NB4 (cell line): Measurements from ENCODE around the gene APOBEC3A.

ENCODE experiments used
- DNase-seq: peaks from one replicate; pipeline ENCODE4 v3.0.0; 2010; ENCODE audit warnings: low read depth
- H3K4me3 ChIP-seq: one replicate; pipeline ENCODE4 v1.5.1; 2011; ENCODE audit warnings: mild to moderate bottlenecking, low read depth, low read length, moderate library complexity
- MAX ChIP-seq: IDR thresholded peaks from 2 replicates; pipeline ENCODE4 v1.6.1; 2011; ENCODE audit warnings: low read depth, low read length
- MYC ChIP-seq: IDR thresholded peaks from 2 replicates; pipeline ENCODE4 v1.6.1; 2011; ENCODE audit warnings: low read depth, low read length
- POLR2A ChIP-seq: IDR thresholded peaks from 2 replicates; pipeline ENCODE4 v1.6.1; 2011; ENCODE audit warnings: mild to moderate bottlenecking; ENCODE audit not compliant: insufficient read length; ENCODE audit errors: extremely low read depth
- TF ChIP-seq, protein P1 (sequence below): IDR thresholded peaks from one replicate; pipeline ENCODE4 v1.5.1; 2012; ENCODE audit warnings: low read depth, low read length

The APOBEC3A gene

DNA sequence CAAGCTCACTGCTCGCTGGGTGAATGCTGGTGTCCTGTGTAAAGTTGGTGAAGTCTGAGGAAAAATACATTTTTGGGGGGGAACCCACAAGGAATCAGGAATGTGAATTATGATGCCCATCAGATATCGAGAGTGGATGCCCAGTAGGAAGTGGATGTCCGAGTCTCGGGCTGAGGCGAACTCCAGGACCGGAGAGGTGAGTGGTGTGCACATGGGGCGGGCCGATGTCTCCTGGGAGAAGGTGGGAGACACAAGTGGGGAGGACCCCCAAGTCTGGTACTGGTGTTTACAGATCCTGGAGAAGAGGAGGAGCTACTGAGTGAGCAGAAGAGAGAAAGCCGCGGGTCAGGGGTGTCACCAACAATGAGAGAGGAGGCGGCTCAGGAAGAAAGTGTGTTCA is 19.2 kb upstream of the APOBEC3A start:
- DNase-seq, result no peak
- TF ChIP-seq POLR2A, result no peak
- no peak overlapping the region for H3K4me3 ChIP-seq

DNA sequence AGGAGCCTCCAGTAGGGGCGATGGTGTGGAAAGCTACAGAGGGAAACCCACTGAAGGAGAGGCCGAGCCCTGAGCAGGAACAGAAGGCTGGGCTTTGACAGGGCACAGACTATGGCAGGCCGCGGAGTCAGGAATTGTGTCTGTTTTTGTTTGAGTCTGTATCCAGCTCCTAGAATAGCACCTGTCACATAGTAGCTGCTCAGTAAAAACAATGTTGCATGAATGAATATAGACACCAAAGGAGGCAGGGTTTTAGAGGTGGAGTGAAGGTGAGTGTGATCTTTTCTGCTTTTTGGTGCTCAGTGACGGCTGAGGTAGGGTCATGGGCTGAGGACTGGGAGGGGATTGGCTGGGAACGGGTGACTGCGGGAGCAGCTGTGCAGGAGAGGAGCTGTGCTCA is 18.5 kb upstream of the APOBEC3A start:
- TF ChIP-seq POLR2A (no peak), MYC (no peak), MAX (no peak)
- TF ChIP-seq, protein P1, sequence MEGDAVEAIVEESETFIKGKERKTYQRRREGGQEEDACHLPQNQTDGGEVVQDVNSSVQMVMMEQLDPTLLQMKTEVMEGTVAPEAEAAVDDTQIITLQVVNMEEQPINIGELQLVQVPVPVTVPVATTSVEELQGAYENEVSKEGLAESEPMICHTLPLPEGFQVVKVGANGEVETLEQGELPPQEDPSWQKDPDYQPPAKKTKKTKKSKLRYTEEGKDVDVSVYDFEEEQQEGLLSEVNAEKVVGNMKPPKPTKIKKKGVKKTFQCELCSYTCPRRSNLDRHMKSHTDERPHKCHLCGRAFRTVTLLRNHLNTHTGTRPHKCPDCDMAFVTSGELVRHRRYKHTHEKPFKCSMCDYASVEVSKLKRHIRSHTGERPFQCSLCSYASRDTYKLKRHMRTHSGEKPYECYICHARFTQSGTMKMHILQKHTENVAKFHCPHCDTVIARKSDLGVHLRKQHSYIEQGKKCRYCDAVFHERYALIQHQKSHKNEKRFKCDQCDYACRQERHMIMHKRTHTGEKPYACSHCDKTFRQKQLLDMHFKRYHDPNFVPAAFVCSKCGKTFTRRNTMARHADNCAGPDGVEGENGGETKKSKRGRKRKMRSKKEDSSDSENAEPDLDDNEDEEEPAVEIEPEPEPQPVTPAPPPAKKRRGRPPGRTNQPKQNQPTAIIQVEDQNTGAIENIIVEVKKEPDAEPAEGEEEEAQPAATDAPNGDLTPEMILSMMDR, result no peak
- DNase-seq, result no peak
- H3K4me3 ChIP-seq, result no peak overlapping the region

GRCh38 chr22:38940811-38941384 is 16.5 kb upstream of the APOBEC3A start:
- TF ChIP-seq MYC (no peak), POLR2A (no peak), MAX (no peak)
- TF ChIP-seq, protein P1, result no peak
- H3K4me3 ChIP-seq, result no peak overlapping the region
- peak; percentile 21 for DNase-seq

DNA sequence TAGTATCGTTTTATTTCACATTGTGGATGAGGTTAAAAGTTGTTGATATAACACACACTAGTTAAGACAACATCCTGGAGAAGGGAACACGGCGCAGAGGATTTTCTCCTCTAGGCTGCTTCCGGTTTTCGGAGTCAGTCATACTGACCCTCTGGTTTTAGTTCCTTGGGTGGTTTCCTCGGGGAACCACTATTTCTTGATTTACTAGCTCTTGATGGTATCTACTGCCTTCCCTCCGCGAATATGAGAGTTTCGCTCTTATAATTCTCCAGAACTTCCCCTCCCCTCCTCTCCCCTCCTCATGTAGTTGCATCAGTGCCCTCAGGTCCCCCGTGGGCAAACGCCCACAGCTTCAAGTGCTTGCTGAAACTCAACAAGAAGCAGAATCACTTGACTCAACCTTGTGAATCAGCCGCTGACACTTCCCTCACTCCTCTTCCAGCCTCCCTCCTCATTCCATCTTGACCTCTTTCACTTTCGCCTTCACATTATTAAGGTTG is 15.9 kb upstream of the APOBEC3A start:
- H3K4me3 ChIP-seq, result peak overlapping the region; percentile 18
- TF ChIP-seq MAX (no peak), POLR2A (no peak), MYC (no peak)
- TF ChIP-seq, protein P1, result no peak
- peak; percentile 73 for DNase-seq

GRCh38 chr22:38942702-38943101 is 14.7 kb upstream of the APOBEC3A start:
- TF ChIP-seq MAX (no peak), MYC (no peak), POLR2A (no peak)
- TF ChIP-seq, protein P1, result no peak
- no peak overlapping the region for H3K4me3 ChIP-seq
- DNase-seq, result no peak

- peak; percentile 61 for DNase-seq
- H3K4me3 ChIP-seq, result no peak overlapping the region
- TF ChIP-seq MAX, result no peak
- no peak for TF ChIP-seq POLR2A
- TF ChIP-seq, protein P1, result peak; percentile 36
These were observed 14.2 kb upstream of the APOBEC3A start for GRCh38 chr22:38943201-38943600.
